Smooth muscle cell (in vitro differentiated cells): ENCODE data around the gene RYR2. TPM values are rescaled to one million over a fixed set of nuclear protein-coding genes. Genes with fewer than 3 reads are reported as not detected.

Experiments
- DNase-seq: peaks from one replicate; lab custom pipeline; 2025; ENCODE audit not compliant: unreplicated experiment; lab: John Stamatoyannopoulos, UW
- H2AFZ ChIP-seq: fragments of 200-600 bp; sonication (generic); 2 replicates; pipeline ENCODE4 v1.6.0; 2016; ENCODE audit warnings: antibody characterized with exemption, low read depth, mild to moderate bottlenecking
- H3F3A ChIP-seq: fragments of 200-600 bp; sonication (generic); 2 replicates; pipeline ENCODE4 v1.6.0; 2017; ENCODE audit warnings: antibody characterized with exemption, low read depth
- H3K27ac ChIP-seq: fragments of 200-600 bp; sonication (generic); 2 replicates; pipeline ENCODE4 v1.5.1; 2016; ENCODE audit warnings: low read depth, mild to moderate bottlenecking
- H3K27me3 ChIP-seq: fragments of 200-600 bp; sonication (generic); 2 replicates; pipeline ENCODE4 v1.6.1; 2016; ENCODE audit warnings: low read depth, mild to moderate bottlenecking
- H3K36me3 ChIP-seq: fragments of 200-600 bp; sonication (generic); 2 replicates; pipeline ENCODE4 v1.5.1; 2016; ENCODE audit warnings: low read depth
- H3K4me1 ChIP-seq: fragments of 200-600 bp; sonication (generic); 2 replicates; pipeline ENCODE4 v1.5.1; 2016; ENCODE audit warnings: low read depth
- H3K4me2 ChIP-seq: fragments of 200-600 bp; sonication (generic); 2 replicates; pipeline ENCODE4 v1.6.0; 2016; ENCODE audit warnings: mild to moderate bottlenecking
- H3K4me3 ChIP-seq: fragments of 200-600 bp; sonication (generic); 2 replicates; pipeline ENCODE4 v1.5.1; 2016; ENCODE audit warnings: mild to moderate bottlenecking
- H3K79me2 ChIP-seq: fragments of 200-600 bp; sonication (generic); 2 replicates; pipeline ENCODE4 v1.6.0; 2016; ENCODE audit warnings: low read depth, mild to moderate bottlenecking
- H3K9ac ChIP-seq: fragments of 200-600 bp; sonication (generic); 2 replicates; pipeline ENCODE4 v1.6.0; 2016; ENCODE audit warnings: low read depth
- H3K9me3 ChIP-seq: fragments of 200-600 bp; sonication (generic); replicated peaks from 2 replicates; pipeline ENCODE4 v1.5.1; 2016; ENCODE audit warnings: low read depth
- H4K20me1 ChIP-seq: fragments of 200-600 bp; sonication (generic); 2 replicates; pipeline ENCODE4 v1.6.0; 2016; ENCODE audit warnings: low read depth
- CTCF ChIP-seq: fragments of 200-600 bp; sonication (generic); IDR thresholded peaks from 2 replicates; pipeline ENCODE4 v1.5.1; 2017; ENCODE audit warnings: borderline replicate concordance, mild to moderate bottlenecking, antibody characterized with exemption; ENCODE audit not compliant: insufficient read depth, poor library complexity, severe bottlenecking
- WGBS: methylation state at CpG from one replicate; pipeline ENCODE4 v1.1.7; 2016; ENCODE audit warnings: low lambda C conversion rate; 5-methylcytosine and 5-hydroxymethylcytosine counted together
- polyA plus RNA-seq: library from polyadenylated mRNA; unstranded; fragments of >200 nt; fragmentation: Nextera tagmentation; extraction: Ambion mirVana; gene quantifications from 2 replicates; pipeline ENCODE4 v1.2.1, GENCODE V29; 2016
- total RNA-seq: library from RNA; depleted of rRNA; stranded (reverse); fragments of >200 nt; gene quantifications from 2 replicates; pipeline ENCODE4 v1.2.3, GENCODE V29; 2014

RYR2 gene
- total and polyA plus RNA-seq, 2 experiments from 2014 or later: 0.09 TPM; not detected in 1

- Histone ChIP-seq H3K4me1 (peaks cover 3% of the 10 kb centered on the region), H3K27me3 (no peaks in the 10 kb centered on the region), H3K9me3 (no peaks in the 10 kb centered on the region), H3K79me2 (no peaks in the 10 kb centered on the region), H3K4me2 (no peak overlapping the region), H3K9ac (no peak overlapping the region), H2AFZ (no peak overlapping the region), H3K4me3 (no peak overlapping the region), H3F3A (no peaks in the 10 kb centered on the region), H3K27ac (no peak overlapping the region), H4K20me1 (no peaks in the 10 kb centered on the region), H3K36me3 (no peaks in the 10 kb centered on the region)
- TF ChIP-seq CTCF: no peak
- no peak for DNase-seq
- 92% methylated on average over 3 of the region's 3 CpGs for WGBS
These were observed 30.6 kb upstream of the RYR2 start for GRCh38 chr1:237011432-237011831.

GRCh38 chr1:237012361-237012760 is 29.6 kb upstream of the RYR2 start:
- Histone ChIP-seq H3K4me1 (peaks cover 3% of the 10 kb centered on the region), H3K36me3 (no peaks in the 10 kb centered on the region), H3K9ac (no peak overlapping the region), H3K4me3 (no peak overlapping the region), H3K4me2 (peak overlapping the region; percentile 69), H2AFZ (no peak overlapping the region), H3F3A (no peaks in the 10 kb centered on the region), H3K9me3 (no peaks in the 10 kb centered on the region), H3K27me3 (peaks cover 7% of the 10 kb centered on the region), H3K27ac (peak overlapping the region; percentile 53), H4K20me1 (no peaks in the 10 kb centered on the region), H3K79me2 (no peaks in the 10 kb centered on the region)
- WGBS: 74% methylated on average over 5 of the region's 5 CpGs
- no peak for TF ChIP-seq CTCF
- no peak for DNase-seq

GRCh38 chr1:237012788-237013383 is 29.1 kb upstream of the RYR2 start:
- no peaks in the 10 kb centered on the region for H4K20me1 ChIP-seq
- peaks cover 3% of the 10 kb centered on the region for H3K4me1 ChIP-seq
- H3K4me2 ChIP-seq: peak overlapping the region; percentile 69
- WGBS: 22% methylated on average over 15 of the region's 15 CpGs
- no peaks in the 10 kb centered on the region for H3K9me3 ChIP-seq
- no peaks in the 10 kb centered on the region for H3F3A ChIP-seq
- peak; percentile 18 for DNase-seq
- H3K27me3 ChIP-seq: peaks cover 7% of the 10 kb centered on the region
- H2AFZ ChIP-seq: no peak overlapping the region
- H3K9ac ChIP-seq: no peak overlapping the region
- TF ChIP-seq CTCF: no peak
- no peaks in the 10 kb centered on the region for H3K79me2 ChIP-seq
- H3K4me3 ChIP-seq: no peak overlapping the region
- H3K36me3 ChIP-seq: no peaks in the 10 kb centered on the region
- peak overlapping the region; percentile 53 for H3K27ac ChIP-seq

GRCh38 chr1:237013608-237014007 is 28.4 kb upstream of the RYR2 start:
- no peak overlapping the region for H2AFZ ChIP-seq
- no peak for TF ChIP-seq CTCF
- 92% methylated on average over 5 of the region's 5 CpGs for WGBS
- H3K9me3 ChIP-seq: no peaks in the 10 kb centered on the region
- no peak overlapping the region for H3K4me2 ChIP-seq
- no peaks in the 10 kb centered on the region for H4K20me1 ChIP-seq
- no peak overlapping the region for H3K9ac ChIP-seq
- H3K4me1 ChIP-seq: peaks cover 3% of the 10 kb centered on the region
- H3K79me2 ChIP-seq: no peaks in the 10 kb centered on the region
- no peaks in the 10 kb centered on the region for H3K36me3 ChIP-seq
- DNase-seq: no peak
- no peak overlapping the region for H3K4me3 ChIP-seq
- no peaks in the 10 kb centered on the region for H3F3A ChIP-seq
- no peak overlapping the region for H3K27ac ChIP-seq
- peaks cover 13% of the 10 kb centered on the region for H3K27me3 ChIP-seq
